Osteoblast (primary cell): ENCODE measurements around the gene CAPZB. TPM values are rescaled to one million over a fixed set of nuclear protein-coding genes. Genes with fewer than 3 reads are reported as not detected.
A peak's percentile ranks its signal among the peaks of the same experiment; 100 is the strongest.

Experiments used
- DNase-seq: peaks from one replicate; pipeline ENCODE4 v3.0.0; 2011; ENCODE audit warnings: low spot score, mixed read lengths; ENCODE audit not compliant: insufficient read length; ENCODE audit errors: missing footprints
- H2AFZ ChIP-seq: 2 replicates; pipeline ENCODE4 v1.6.0; 2011; ENCODE audit warnings: mild to moderate bottlenecking, low read length
- H3K27ac ChIP-seq: 2 replicates; pipeline ENCODE4 v1.5.1; 2011; ENCODE audit warnings: mild to moderate bottlenecking, low read depth, low read length, moderate library complexity
- H3K27me3 ChIP-seq: 2 replicates; pipeline ENCODE4 v1.6.0; 2012; ENCODE audit warnings: mild to moderate bottlenecking, control low read depth, inconsistent platforms, low read length, moderate library complexity; ENCODE audit not compliant: insufficient read depth
- H3K36me3 ChIP-seq: 2 replicates; pipeline ENCODE4 v1.5.1; 2011; ENCODE audit warnings: mild to moderate bottlenecking, low read length, control low read depth, moderate library complexity; ENCODE audit not compliant: insufficient read depth
- H3K4me1 ChIP-seq: 2 replicates; pipeline ENCODE4 v1.5.1; 2011; ENCODE audit warnings: mild to moderate bottlenecking, low read length, control low read depth, moderate library complexity; ENCODE audit not compliant: insufficient read depth
- H3K4me2 ChIP-seq: 2 replicates; pipeline ENCODE4 v1.6.0; 2011; ENCODE audit warnings: mild to moderate bottlenecking, low read length; ENCODE audit not compliant: insufficient read depth
- H3K4me3 ChIP-seq: fragments of 200-600 bp; sonication (generic); 3 replicates; pipeline ENCODE4 v1.5.1; 2012; ENCODE audit warnings: mild to moderate bottlenecking, low read length, inconsistent platforms; ENCODE audit not compliant: insufficient read depth
- H3K79me2 ChIP-seq: 2 replicates; pipeline ENCODE4 v1.6.0; 2012; ENCODE audit warnings: mild to moderate bottlenecking, low read length, control low read depth, inconsistent platforms; ENCODE audit not compliant: insufficient read depth
- H3K9me3 ChIP-seq: 2 replicates; pipeline ENCODE4 v1.5.1; 2011; ENCODE audit warnings: low read depth, low read length, control low read depth
- H4K20me1 ChIP-seq: 2 replicates; pipeline ENCODE4 v1.6.0; 2012; ENCODE audit warnings: mild to moderate bottlenecking, low read length, control low read depth; ENCODE audit not compliant: insufficient read depth
- CTCF ChIP-seq: IDR thresholded peaks from 2 replicates; pipeline ENCODE4 v1.5.1; 2011; ENCODE audit warnings: mild to moderate bottlenecking, low read depth, low read length, moderate library complexity; ENCODE audit errors: extremely low read depth
- total RNA-seq: library from RNA; depleted of rRNA; stranded (reverse); fragments of >200 nt; gene quantifications from 2 replicates; pipeline ENCODE4 v1.2.3, GENCODE V29; 2012

CAPZB gene
- total RNA-seq, 1 donor = 217 TPM

DNA sequence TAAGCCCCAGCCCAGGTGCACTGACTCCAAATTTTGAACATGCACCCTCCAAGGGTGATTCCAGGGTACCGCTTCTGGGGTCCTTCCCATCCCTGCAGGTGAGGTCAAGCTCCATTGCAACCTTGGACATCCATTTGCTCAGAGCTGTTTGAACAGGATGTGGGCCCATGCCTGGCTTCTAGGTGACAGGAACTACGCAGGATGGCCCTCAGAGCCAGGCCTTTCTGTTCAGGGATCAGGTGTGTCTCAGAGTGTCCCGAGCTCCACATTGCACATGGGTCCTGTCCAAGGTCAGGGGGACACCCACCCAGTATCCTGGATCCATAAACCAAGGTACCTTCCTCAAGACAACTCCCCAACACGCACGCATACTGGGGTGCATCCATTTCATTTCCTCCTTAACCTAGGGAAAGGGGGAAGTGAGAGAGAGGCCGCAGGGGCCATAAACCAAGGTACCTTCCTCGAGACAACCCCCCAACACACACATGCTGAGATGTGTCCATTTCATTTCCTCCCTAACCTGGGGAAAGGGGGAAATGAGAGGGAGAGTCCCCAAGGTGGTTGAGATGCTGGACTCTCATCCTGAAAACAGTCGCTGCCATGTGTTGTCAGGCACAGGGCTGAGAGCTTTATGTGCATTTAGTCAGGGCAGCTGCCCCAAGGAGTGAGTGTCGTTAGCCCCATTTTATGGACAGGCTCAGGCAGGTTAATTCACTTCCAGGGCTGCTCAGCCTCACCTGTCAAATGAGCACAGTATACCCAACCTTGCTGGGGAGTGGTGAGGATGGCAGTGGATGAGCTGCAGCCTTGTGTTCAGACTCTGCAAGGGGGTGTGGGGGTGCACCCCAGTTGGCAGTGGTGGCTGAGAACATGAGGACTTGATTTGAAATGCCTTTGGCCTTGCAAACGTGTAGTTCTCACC lies 171.1 kb downstream of the CAPZB start:
- Histone ChIP-seq H3K4me3 (no peak overlapping the region), H3K4me1 (peaks cover 19% of the 10 kb centered on the region), H4K20me1 (peaks cover 31% of the 10 kb centered on the region), H3K36me3 (peaks cover 15% of the 10 kb centered on the region), H3K9me3 (no peaks in the 10 kb centered on the region), H3K27ac (no peak overlapping the region), H2AFZ (no peak overlapping the region), H3K4me2 (no peak overlapping the region), H3K27me3 (no peaks in the 10 kb centered on the region), H3K79me2 (peaks cover 84% of the 10 kb centered on the region)
- peak; percentile 63 for DNase-seq
- TF ChIP-seq CTCF = no peak

DNA sequence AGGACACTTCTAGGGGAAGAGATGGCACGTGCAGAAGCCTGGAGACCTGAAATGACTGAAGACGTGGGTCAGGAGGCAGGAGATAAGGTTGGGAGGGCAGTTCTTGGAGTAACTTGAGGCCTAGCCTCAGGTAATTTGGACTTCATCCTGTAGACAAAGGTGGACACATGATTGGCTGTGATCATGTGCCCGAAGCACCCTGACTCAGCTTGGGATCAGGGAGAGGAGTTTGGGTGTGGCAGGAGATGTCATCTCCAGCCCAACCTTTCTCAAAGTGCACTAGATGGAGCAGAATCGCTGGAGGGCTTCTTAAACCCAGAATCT lies 171.7 kb downstream of the CAPZB start:
- peak overlapping the region; percentile 82 for H3K4me2 ChIP-seq

DNA sequence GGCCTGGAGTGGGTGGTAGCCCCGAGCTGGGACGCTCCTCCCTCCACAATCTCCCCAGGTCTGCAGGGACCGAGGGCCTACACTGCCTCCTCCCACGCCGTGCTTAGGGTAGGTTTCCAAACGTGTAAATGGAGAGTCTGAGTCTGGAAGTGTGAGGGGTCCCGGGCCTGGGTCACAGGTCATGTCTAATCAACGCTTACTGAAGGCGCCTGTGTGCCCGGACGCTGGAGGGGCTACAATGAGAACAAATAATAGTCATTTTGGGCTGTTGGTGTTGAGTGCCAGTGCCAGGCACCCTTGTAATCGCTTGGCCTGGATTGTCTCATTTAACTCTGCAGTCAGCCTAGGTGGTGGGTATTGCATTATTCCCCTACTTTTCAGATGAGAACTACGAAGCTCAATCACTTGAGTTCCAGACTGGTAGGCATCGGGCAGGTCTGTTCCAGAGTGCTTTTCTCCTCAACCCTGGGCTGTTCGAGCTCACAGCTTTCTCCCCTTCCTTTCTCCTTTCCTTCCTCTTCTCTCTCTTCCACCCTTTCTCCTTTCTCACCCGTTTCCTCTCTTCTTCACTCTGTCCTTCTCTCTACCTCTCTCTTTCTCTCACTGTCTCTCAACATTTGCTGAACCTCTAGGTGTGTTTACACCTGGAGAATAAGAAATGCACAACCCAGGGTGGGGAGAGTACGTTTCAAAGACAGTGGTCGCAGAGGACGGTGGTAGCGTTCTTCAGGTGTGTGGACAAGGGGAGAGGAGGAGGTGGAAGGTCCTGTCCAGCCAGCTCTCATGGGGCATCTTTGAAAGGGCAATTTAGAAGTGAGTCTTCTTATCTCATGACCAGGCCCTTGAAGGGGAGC lies 172.3 kb downstream of the CAPZB start:
- Histone ChIP-seq H3K4me2 (peak overlapping the region; percentile 82), H3K27ac (peak overlapping the region; percentile 86), H4K20me1 (peaks cover 39% of the 10 kb centered on the region), H3K79me2 (peaks cover 87% of the 10 kb centered on the region), H3K4me3 (peak overlapping the region; percentile 89), H2AFZ (peak overlapping the region; percentile 87), H3K27me3 (no peaks in the 10 kb centered on the region), H3K9me3 (no peaks in the 10 kb centered on the region), H3K36me3 (peaks cover 13% of the 10 kb centered on the region), H3K4me1 (peaks cover 24% of the 10 kb centered on the region)
- no peak for TF ChIP-seq CTCF
- DNase-seq = peak; percentile 56

More for the DNA sequence above, 171.7 kb downstream of the CAPZB start:
- Histone ChIP-seq H3K9me3 (no peaks in the 10 kb centered on the region), H3K36me3 (peaks cover 12% of the 10 kb centered on the region), H3K79me2 (peaks cover 85% of the 10 kb centered on the region), H3K4me3 (no peak overlapping the region), H4K20me1 (peaks cover 37% of the 10 kb centered on the region), H2AFZ (no peak overlapping the region), H3K4me1 (peaks cover 24% of the 10 kb centered on the region), H3K27me3 (no peaks in the 10 kb centered on the region), H3K27ac (no peak overlapping the region)
- DNase-seq = peak; percentile 73
- TF ChIP-seq CTCF = no peak
